ENCODE results near the gene KIRREL3. TPM values are rescaled to one million over a fixed set of nuclear protein-coding genes. Genes with fewer than 3 reads are reported as not detected.

KIRREL3 gene
- total RNA-seq, 1 donor = 0.10 TPM

DNA sequence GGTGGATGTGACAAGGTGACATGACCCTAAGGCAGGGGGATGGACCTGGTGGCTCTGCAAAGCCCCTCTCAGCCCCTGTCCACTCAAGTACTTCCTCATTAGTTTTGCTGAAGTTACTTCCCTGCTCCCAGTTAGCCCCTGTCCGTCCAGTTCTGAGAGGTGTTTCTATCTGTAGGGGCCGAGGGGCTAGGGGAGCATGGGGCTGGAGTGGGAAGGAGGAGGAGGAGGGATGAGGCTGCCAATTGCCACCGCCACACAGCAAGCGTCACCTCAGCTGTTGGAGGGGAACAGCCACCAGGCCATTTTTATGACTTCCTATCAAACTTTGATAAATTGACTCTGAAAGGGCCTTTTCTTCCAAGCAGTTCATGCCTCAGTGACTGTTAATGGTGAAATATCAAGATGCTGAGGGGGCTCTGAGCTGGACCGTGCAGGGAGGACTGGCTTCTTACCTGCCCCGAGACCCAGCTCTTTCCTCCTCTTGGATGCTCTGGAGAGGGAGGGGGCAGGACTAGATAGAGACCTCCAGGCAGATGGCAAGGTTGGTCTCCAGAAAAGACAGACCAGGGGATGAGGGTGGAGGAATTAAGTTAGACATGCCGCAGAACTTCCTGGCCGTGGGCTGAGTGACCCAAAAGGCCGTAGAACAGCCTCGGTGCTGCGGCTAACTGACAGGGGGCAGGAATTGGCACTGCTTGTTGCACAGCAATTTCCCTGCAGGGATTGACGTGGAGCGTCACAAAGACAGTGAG is 508.1 kb downstream of the KIRREL3 start:
- Histone ChIP-seq H3K4me3 (ENCODE audit: low read length) (no peak overlapping the region), H3K9me3 (ENCODE audit: low read depth, low read length) (no peaks in the 10 kb centered on the region)

DNA sequence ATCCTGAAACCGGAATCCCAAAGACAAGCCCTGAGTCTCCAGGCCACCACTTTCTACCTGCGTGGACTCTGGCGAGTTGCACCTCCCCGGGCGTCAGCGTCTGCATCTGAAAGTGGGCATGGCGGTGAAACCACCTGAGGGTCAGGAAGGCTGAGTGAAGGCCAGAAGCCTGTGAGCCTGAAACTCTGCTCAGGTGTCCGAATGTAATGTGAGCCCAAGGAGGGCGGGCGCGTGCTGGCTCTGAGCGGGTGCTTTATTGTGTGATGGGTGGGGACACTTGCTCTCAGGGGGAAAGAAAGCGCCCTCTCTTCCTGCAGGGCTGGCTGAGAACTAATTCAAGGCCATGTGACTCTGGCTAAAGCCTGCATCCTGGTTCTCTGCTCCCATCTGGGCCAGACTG is 509.5 kb downstream of the KIRREL3 start:
- Histone ChIP-seq H3K4me1 (ENCODE audit: insufficient read depth, low read length) (no peaks in the 10 kb centered on the region), H3K4me3 (ENCODE audit: low read length) (no peak overlapping the region), H3K27me3 (ENCODE audit: insufficient read depth, low read length) (no peaks in the 10 kb centered on the region), H3K9me3 (ENCODE audit: low read depth, low read length) (no peaks in the 10 kb centered on the region)

More for the DNA sequence above, 508.1 kb downstream of the KIRREL3 start:
- Histone ChIP-seq H3K4me1 (ENCODE audit: insufficient read depth, low read length) (no peaks in the 10 kb centered on the region), H3K27me3 (ENCODE audit: insufficient read depth, low read length) (no peaks in the 10 kb centered on the region)

- Histone ChIP-seq H3K9me3 (ENCODE audit: low read depth, low read length) (no peaks in the 10 kb centered on the region), H3K27me3 (ENCODE audit: insufficient read depth, low read length) (no peaks in the 10 kb centered on the region), H3K4me3 (ENCODE audit: low read length) (no peak overlapping the region), H3K4me1 (ENCODE audit: insufficient read depth, low read length) (no peaks in the 10 kb centered on the region)
Measured at GRCh38 chr11:126489836-126490660, 510.5 kb downstream of the KIRREL3 start.

- no peaks in the 10 kb centered on the region for H3K4me1 ChIP-seq (ENCODE audit: insufficient read depth, low read length)
- H3K9me3 ChIP-seq (ENCODE audit: low read depth, low read length) = no peaks in the 10 kb centered on the region
- H3K4me3 ChIP-seq (ENCODE audit: low read length) = no peak overlapping the region
- no peaks in the 10 kb centered on the region for H3K27me3 ChIP-seq (ENCODE audit: insufficient read depth, low read length)
Measured at GRCh38 chr11:126488591-126489370, 511.8 kb downstream of the KIRREL3 start.

DNA sequence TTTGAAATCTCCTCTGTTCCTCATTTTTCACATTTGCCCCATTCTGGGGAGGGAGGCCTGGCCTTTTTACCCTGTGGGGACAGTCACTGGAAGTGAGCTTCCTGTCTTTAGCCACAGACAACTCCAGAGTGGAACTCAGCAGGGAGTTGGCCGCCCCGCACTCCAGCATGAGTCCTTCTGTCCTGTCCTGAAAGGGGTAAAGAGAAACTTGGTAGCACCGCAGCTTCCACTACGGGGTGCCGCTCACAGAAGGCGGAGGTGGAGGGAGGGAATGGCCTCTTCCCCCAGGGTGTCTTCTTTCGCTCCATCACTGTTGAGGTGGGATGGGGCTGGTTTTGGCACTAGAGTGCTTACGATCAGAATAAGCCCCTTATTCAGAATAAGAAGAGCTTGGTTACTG is 512.9 kb downstream of the KIRREL3 start:
- Histone ChIP-seq H3K27me3 (ENCODE audit: insufficient read depth, low read length) (no peaks in the 10 kb centered on the region), H3K4me1 (ENCODE audit: insufficient read depth, low read length) (no peaks in the 10 kb centered on the region), H3K9me3 (ENCODE audit: low read depth, low read length) (no peaks in the 10 kb centered on the region), H3K4me3 (ENCODE audit: low read length) (no peak overlapping the region)

DNA sequence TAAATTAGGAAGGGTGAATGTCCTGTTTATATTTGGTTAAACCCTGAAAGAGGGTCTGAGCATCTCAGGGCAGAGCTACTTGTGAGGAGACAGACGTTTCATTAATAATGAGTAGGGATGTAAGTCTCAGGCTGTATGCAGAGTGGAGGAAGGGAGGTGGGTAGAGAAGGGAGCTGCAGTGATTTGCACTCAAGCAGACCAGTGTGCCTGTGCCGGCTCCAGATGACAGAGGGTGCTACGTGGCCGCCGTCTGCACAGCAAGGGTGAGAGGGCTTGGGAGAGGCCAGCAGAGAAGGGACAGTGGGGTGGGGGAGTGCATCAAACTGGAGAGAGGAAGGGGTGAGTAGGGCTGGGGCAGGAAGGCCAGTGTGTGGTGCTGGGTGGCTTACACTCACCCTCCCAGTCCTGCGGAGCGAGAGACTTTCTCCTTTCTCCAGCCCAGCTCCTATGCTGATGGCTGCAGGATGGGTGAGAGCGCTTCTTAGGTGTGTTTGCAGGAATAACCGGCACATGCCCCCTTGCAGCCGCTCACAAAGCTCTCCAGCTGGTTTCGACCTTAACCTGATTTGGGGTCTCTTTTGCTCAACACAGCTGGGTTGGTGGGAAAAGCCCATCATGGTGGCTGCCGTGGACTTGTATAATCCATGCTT is 514.5 kb downstream of the KIRREL3 start:
- H3K9me3 ChIP-seq (ENCODE audit: low read depth, low read length) = no peaks in the 10 kb centered on the region
- H3K27me3 ChIP-seq (ENCODE audit: insufficient read depth, low read length) = no peaks in the 10 kb centered on the region
- H3K4me1 ChIP-seq (ENCODE audit: insufficient read depth, low read length) = no peaks in the 10 kb centered on the region
- H3K4me3 ChIP-seq (ENCODE audit: low read length) = no peak overlapping the region

DNA sequence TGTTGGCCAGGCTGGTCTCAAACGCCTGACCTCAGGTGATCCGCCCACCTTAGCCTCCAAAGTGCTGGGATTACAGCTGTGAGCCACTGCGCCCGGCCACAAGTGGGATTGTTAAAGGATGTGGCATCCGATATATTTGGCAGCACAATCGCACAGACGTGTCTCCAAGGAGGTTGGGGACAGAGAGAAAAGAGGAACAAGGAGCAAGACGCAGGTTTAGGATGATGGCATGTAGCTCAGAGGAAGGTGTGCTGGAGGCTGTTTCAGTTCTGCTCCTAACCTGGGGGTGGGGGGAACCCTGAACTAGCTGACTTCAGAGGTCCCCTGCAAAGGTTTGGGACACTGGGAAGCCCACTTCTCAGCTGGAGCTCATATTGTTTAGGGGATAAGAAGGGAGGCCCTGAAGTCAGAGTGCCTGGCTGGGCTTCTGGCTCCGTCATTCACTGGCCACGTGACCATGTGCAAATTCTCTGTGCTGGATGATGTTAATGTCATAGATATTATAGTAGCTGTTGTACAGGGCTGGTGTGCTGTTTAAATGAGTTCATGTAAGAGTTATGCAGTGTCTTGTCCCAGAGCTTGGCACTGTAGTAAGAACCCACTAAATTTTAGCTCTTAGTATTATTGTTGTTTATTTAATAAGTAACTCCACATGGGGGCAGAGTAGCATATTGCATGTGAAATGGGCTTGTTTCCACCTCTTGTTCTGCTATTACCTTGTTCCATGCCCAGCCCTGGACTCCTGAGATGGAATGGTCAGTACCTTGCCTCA is 515.4 kb downstream of the KIRREL3 start:
- H3K4me1 ChIP-seq (ENCODE audit: insufficient read depth, low read length) = peaks cover 5% of the 10 kb centered on the region
- H3K4me3 ChIP-seq (ENCODE audit: low read length) = no peak overlapping the region
- no peaks in the 10 kb centered on the region for H3K27me3 ChIP-seq (ENCODE audit: insufficient read depth, low read length)
- no peaks in the 10 kb centered on the region for H3K9me3 ChIP-seq (ENCODE audit: low read depth, low read length)

DNA sequence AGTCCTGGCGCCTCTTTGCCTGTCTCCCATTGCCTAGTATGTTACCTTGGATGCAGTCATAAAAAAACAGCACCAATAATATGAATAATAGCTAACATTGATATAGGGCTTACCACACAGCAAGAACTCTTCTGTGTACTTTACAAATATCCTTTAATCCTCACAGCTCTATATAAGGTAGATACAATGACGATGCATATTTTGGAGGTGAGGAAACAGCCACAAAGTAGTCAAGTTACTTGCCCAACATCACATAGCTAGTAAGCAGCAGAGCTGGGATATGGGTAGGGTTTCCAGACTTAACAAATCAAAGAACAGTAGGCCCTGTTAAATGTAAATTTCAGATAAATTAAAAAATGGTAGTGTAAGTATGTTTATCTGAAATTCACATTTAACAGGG is 516.3 kb downstream of the KIRREL3 start:
- Histone ChIP-seq H3K4me3 (ENCODE audit: low read length) (no peak overlapping the region), H3K9me3 (ENCODE audit: low read depth, low read length) (no peaks in the 10 kb centered on the region), H3K27me3 (ENCODE audit: insufficient read depth, low read length) (no peaks in the 10 kb centered on the region), H3K4me1 (ENCODE audit: insufficient read depth, low read length) (peaks cover 5% of the 10 kb centered on the region)

GRCh38 chr11:126483621-126484195 is 516.9 kb downstream of the KIRREL3 start:
- H3K4me3 ChIP-seq (ENCODE audit: low read length) = no peak overlapping the region
- peaks cover 5% of the 10 kb centered on the region for H3K4me1 ChIP-seq (ENCODE audit: insufficient read depth, low read length)
- H3K27me3 ChIP-seq (ENCODE audit: insufficient read depth, low read length) = no peaks in the 10 kb centered on the region
- H3K9me3 ChIP-seq (ENCODE audit: low read depth, low read length) = no peaks in the 10 kb centered on the region

DNA sequence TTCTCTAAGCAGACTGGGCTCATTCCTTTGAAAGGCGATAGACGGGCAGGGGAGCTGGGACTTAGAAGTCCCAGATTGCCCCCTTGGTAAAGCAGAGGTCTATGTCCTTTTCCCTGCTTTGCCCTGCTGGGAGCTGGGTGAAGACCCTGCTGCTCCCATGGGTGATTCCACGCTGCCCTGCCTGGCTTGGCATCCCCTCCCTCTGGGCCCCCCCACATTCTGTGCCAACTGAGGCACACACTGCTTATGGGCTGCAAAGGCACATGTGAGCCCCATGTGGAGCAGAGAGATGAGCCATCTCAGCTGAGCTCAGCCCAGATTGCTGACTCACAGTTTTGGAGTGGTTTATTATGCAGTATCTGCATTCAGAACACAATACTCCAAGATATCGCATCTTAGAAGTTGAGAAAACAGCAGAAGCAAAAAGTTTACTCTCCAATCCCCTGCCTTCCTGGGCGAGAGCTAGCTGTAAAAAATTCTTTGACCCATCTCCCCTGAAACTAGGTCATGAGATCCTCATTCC is 517.9 kb downstream of the KIRREL3 start:
- no peak overlapping the region for H3K4me3 ChIP-seq (ENCODE audit: low read length)
- H3K27me3 ChIP-seq (ENCODE audit: insufficient read depth, low read length) = no peaks in the 10 kb centered on the region
- no peaks in the 10 kb centered on the region for H3K9me3 ChIP-seq (ENCODE audit: low read depth, low read length)
- H3K4me1 ChIP-seq (ENCODE audit: insufficient read depth, low read length) = peaks cover 11% of the 10 kb centered on the region

GRCh38 chr11:126481303-126481680 is 519.3 kb downstream of the KIRREL3 start:
- Histone ChIP-seq H3K27me3 (ENCODE audit: insufficient read depth, low read length) (no peaks in the 10 kb centered on the region), H3K4me1 (ENCODE audit: insufficient read depth, low read length) (peaks cover 13% of the 10 kb centered on the region), H3K4me3 (ENCODE audit: low read length) (no peak overlapping the region)

DNA sequence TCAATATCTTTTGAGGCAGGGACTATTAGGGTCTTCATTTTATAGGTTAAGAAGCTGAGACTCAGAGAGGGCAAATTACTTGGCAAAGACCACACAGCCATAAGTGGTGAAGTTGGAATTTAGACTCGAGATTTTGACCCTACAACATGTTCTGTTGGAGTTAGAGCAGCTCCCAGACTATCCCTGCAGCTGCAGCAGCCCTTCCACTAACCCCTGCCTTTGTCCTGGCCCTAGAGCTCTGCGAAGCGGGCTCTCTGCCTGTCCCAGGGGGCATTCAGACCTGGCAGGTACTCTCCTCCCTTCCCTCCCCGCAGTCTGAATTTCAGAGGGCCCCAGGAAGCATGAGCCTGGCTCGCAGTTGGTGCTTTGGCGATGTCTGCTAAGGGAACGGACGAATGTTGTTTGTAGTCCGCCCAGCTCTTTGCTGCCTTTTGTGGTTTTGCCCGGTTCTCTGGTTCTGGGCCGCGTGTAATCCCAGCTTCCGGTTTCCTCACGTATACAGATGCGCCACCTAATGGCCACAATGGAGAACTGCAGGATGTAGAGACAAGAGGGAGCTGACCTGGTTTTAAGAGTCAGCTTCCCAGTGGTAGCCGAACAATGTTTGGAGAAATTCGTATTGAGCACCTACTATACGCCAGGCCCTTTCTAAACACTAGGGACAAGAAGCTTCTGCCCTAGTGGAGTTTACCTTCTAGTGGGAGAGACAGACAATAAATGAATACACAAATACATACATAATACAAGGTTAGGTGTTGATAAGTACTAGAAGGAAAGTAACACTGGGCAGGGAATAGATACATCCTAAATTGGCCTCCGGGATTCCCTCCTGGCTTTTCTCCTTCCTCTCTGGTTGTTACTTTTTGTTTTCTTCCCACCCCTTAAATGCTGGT is 519.9 kb downstream of the KIRREL3 start:
- Histone ChIP-seq H3K4me3 (ENCODE audit: low read length) (no peak overlapping the region), H3K4me1 (ENCODE audit: insufficient read depth, low read length) (peaks cover 13% of the 10 kb centered on the region), H3K27me3 (ENCODE audit: insufficient read depth, low read length) (no peaks in the 10 kb centered on the region), H3K9me3 (ENCODE audit: low read depth, low read length) (no peaks in the 10 kb centered on the region)

More at GRCh38 chr11:126481303-126481680, 519.3 kb downstream of the KIRREL3 start:
- H3K9me3 ChIP-seq (ENCODE audit: low read depth, low read length) = no peaks in the 10 kb centered on the region

GRCh38 chr11:126480015-126480409 is 520.6 kb downstream of the KIRREL3 start:
- Histone ChIP-seq H3K4me3 (ENCODE audit: low read length) (no peak overlapping the region), H3K27me3 (ENCODE audit: insufficient read depth, low read length) (no peaks in the 10 kb centered on the region), H3K9me3 (ENCODE audit: low read depth, low read length) (no peaks in the 10 kb centered on the region), H3K4me1 (ENCODE audit: insufficient read depth, low read length) (peaks cover 13% of the 10 kb centered on the region)
